ENCODE measurements around the gene KIF1B.
"Not testable (repeated sequence)": the region's sequence is repeated elsewhere in the genome, so short reads cannot be mapped to it uniquely, and the experiment has no call there.

Gene KIF1B

DNA sequence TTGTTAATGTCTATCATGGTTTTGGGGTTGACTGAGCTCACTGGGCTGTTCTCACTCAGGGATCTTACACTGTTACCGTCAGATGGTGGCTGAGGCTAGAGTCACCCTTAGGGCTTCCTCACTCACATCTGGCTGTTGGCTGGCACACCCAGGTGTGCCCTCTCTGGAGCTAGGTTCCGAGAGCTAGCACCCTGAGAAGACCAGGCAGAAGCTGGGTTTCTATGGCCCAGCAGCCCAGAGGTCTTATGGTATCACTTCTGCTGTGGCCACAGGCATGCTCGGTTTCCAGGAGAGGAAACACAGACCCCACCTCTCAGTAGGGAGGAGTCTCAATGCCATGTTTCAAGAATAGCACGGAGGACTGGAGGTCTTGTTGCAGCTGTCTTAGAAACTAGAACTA, 20.7 kb upstream of the KIF1B start:
- in situ Hi-C loops (cut with MboI; ENCODE audit: low sequenced_read_pairs): no loop called here

DNA sequence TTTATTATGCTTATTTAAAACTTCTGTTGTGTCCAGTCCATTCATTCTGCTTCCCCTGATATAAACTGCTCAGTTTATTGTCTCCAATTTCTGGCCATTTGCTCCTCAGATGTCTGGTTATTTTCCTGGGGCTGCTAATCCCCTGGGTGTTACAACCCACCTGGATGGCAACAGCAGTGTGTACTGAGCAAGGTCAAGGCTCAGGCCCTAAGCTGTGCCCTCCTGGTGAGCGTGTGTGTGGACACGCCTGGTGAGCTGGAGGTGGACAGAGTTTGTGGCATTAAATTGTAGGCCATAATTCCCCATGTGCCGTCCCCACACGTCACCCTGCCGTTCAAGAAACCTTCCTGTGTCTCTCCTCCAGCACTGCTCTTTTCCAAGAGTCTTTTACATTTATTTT, 18.1 kb upstream of the KIF1B start:
- in situ Hi-C loops (cut with MboI; ENCODE audit: low sequenced_read_pairs): no loop called here

DNA sequence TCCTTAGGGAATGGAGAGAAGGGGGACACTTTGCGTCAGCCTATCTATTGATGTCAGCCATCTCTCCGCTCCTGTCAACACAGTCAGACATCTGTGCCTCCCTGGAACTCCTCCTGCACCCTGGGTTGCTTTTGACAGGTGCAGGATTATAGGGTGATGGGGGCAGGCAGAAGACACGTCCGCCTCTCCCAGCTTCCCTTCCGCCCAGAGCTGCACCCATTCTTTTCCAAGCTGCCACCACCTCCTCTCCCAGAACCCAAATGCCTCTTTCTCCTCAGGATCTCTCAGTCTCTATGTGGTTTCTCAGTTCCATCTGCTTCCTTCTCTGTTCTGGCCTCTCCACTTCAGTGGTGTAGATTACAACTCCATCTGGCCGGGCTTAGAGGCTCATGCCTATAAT, 17.1 kb upstream of the KIF1B start:
- in situ Hi-C loops (cut with MboI; ENCODE audit: low sequenced_read_pairs): no loop called here

DNA sequence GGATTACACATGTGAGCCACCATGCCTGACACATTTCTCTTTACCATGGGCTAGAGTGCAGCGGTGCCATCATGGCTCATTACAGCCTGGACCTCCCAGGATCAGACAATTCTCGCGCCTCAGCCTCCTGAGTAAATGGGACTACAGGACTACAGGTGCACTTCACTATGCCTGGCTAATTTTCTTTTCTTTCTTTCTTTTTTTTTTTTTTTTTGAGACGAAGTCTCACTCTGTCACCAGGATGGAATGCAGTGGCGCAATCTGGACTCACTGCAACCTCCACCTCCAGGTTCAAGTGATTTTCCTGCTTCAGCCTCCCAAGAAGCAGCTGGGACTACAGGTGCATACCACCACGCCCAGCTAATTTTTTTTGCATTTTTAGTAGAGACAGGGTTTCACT, 14.8 kb upstream of the KIF1B start:
- in situ Hi-C loops (cut with MboI; ENCODE audit: low sequenced_read_pairs): no loop called here

DNA sequence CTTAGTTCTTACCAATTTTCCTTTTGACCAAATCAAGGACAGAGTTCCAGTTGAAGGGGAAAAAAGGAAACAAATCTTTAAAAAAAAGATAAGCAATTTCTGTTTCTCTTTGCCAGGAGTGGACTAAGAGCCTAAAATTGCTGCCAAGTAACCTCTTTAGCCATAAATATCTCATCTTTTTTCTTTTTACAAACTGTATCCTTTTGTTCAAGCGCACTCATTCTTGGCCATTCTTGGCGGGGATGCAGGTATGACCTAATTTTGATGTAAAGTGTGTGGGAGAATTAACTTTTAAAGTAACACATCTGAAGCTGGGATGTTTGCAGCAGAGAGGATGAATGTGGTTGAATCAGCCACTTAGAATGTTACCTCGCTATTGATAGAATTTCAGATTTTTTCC, 13.4 kb upstream of the KIF1B start:
- in situ Hi-C loops (cut with MboI; ENCODE audit: low sequenced_read_pairs): no loop called here

DNA sequence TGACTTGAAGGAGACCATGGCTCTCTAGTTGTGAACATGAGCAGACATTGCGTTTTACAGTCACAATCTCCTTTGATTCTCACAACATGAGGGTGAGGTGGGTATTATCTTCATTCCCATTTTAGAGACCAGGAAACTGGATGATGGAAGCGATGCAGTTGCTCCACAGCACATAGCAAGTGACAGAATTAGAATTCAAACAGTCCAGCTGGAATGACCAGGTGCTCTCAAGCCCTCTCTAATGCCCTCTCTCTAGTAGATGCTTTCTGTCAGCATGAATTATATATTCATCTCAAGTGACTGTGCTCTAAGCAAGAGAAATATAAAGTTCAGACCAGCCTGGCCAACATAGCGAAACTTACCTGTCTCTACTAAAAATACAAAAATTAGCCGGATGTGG, 9.8 kb upstream of the KIF1B start:
- in situ Hi-C loops (cut with MboI; ENCODE audit: low sequenced_read_pairs): no loop called here

DNA sequence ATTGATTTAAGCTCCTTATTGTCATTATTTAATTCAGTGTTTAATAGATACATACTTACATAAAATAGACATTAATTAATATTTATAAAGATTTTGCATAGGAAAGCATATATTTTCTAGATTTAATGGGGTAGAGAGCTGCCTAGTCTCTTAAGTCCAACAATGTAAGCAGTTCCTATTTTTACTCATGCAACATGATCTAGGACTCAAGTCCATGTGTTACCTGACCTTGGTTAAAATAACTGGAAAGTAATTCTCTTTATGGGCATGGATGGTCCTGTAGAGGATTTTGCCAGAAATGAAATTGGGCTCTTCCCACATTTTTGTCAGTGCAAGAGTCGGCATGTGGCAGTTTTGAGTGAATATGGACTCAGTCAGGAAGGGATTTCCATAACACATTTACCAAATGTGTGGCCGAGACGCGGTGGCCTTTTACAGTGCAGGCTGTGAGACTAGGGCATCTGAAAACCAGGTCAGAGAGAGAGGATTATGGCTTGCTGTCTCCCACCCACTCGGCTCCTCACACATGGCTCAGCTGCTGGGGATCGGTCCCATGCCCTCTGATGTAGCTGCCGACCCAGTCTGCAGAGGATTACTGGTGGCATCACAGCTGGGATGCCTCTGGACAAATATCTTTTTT, 6.2 kb upstream of the KIF1B start:
- in situ Hi-C loops (cut with MboI; ENCODE audit: low sequenced_read_pairs): no loop called here

DNA sequence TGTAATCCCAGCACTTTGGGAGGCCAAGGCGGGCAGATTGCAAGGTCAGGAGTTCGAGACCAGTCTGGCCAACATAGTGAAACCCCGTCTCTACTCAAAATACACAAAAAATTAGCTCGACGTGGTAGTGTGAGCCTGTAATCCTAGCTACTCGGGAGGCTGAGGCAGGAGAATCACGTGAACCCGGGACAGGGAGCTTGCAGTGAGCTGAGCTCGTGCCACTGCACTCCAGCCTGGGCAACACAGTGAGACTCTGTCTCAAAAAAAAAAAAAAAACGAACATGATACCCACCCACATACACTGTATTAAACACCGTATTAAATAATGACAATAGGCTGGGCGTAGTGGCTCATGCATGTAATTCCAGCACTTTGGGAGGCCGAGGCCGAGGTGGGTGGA, 5.2 kb upstream of the KIF1B start:
- in situ Hi-C loops (cut with MboI; ENCODE audit: low sequenced_read_pairs): not testable (repeated sequence)

DNA sequence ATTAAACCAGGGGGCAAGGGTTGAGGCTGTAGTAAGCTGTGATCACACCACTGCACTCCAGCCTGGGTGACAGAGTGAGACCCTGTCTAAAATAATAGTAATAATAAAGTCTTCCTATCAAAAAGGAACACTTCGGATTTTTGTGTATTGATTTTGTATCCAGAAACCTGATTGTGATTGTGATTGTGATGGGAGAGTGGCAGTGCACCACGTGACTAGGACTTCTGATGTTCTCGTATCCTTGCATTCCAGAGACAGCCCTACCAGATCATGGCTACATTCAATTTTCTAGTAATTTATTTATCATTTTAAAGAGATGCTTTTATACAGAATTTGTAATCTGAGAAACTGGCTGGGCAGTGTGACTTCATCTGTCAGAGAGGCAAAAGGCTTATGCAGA, 2.6 kb upstream of the KIF1B start:
- in situ Hi-C loops (cut with MboI; ENCODE audit: low sequenced_read_pairs): no loop called here

DNA sequence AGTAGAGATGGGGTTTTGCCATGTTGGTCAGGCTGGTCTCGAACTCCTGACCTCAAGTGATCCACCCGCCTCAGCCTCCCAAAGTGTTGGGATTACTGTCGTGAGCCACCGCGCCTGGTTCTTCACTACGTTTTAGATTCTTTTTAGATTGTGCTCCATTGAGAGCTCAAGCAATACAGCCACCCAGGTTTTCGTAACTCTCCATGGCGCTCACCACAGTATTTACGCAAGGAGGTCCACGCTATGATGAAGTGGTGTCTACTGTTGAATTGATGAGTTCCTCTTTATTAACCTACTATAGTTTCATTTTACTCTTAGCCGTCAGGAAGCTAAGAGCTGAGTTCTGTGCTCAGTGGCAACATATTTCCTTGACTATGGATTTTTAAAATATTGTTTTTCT, 1.8 kb upstream of the KIF1B start:
- in situ Hi-C loops (cut with MboI; ENCODE audit: low sequenced_read_pairs): no loop called here

DNA sequence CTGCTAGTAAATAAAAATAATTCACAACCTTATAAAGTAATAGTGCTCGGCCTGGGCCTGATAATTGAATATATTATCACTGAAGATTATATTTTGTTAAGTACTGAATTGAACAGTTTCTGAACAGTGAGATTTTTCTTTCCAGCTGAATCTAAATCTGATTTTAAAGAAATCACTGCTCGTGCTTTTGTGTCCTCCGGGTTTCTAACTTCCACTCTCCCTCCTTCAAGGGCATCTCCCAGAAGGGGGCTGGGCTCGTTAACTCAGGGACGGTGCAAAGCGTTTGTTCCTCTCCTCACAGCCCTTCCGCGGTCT, 823 bp upstream of the KIF1B start:
- in situ Hi-C loops (cut with MboI; ENCODE audit: low sequenced_read_pairs): no loop called here

DNA sequence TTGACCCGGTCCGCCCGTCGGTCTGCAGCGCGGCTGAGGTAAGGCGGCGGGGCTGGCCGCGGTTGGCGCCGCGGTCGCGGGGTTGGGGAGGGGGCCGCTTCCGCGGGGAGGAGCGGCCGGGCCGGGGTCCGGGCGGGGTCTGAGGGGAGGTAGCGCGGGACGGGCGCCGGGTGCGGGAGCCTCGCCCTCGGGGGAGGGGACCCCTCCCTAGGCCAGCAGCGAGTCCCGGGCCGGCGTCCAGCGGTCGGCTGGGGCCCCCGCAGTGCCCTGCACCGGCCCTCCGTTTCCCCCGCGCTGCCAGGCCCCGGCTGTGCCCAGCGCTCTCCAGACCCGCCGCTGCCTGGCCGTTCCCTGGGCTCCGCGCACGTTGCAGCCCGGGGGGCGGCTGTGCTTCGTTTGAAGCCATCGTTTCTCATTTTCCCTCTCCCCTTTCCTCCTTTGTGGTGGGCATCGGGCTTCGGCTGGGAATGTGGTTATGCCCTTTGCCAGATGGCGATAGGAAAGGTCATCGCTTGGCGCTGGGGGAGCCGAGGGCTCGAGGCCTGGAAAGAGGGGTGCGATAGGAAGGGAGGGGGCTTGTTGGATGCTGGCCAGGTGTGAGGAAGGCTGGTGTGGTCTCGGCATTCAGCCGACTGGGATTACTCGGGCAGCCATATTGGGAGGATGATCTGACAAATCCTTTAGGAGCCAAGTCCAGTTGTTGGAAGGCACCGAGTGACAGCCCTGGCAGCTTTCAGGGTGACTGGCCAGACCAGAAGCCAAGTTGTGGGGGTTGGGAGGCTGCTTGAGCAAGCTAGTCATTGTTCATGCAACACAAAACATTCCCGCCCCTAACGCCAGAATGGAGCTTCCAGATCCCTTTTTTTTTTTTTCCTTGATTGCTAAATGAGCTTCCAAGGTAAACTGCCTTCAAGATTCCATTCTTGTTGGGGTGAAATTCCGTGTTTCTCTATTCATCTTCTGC, 753 bp downstream of the KIF1B start:
- in situ Hi-C loops (cut with MboI; ENCODE audit: low sequenced_read_pairs): no loop called here

DNA sequence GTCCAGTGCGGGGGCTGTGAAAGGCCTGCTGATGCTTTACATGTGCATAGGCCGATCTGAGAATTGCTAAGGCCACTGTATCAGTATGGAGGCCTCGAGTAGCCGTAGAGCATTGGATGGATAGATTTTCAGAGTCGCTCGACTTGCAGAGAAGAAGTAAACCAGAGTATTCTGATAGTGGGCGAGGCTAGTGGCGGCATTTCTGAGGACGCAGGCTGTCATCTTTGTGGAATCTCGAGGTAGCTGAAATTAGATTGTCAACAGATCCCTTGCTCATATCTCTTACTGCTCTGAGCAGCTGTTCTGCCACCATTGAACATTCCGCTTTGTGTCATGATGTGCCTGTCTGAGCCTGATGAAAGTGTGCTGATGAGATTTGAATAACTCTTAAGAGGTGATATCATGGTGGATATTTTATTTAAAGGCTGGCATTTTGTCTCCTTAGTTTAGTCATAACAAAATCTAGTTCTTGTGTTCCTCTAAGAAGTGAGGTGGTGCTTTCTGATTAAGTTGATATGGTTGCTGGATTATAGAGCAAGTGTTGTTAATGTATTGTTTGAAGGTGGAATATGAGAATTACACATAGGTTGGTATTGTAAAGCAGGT, 1.5 kb downstream of the KIF1B start:
- in situ Hi-C loops (cut with MboI; ENCODE audit: low sequenced_read_pairs): no loop called here

DNA sequence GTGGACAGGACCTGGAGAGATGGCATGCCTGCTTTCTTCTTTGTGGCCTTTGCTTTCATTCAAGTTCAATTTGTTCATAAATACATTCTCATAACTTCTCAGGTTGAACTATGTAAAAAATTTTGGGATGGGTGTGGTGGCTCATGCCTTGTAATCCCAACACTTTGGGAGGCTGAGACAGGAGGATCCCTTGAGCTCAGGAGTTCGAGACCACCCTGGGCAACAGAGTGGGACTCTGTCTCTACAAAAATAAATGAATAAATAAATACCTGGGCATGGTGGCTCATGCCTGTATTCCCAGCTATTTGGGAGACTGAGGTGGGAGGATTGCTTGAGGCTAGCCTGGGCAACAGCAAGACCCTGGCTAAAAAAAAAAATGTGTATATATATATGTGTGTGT, 2.1 kb downstream of the KIF1B start:
- in situ Hi-C loops (cut with MboI; ENCODE audit: low sequenced_read_pairs): no loop called here

DNA sequence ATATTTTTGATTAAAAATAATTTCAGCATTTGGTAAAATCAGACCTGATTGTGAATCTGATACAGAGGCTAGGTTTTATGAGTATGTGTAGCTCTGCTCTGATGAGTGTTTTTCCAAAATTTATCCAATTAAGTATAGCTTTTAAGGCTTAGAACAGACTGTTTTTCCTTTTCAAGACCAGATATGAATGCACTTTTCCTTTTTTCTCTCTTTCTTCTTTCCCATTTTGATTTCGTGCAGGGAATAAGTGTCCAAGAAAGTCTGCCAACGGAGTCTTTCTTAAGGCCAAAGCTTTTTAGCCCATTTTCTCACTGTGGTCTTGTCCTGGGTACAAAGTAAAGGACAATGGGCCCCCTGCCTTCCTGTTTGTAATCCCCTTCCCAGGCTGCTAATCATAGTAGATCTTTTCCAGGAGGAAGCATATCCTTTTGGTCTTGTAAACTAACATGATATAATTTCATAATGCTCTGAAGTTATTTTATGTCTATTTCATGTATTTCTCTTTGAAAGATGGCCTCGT, 2.9 kb downstream of the KIF1B start:
- in situ Hi-C loops (cut with MboI; ENCODE audit: low sequenced_read_pairs): no loop called here

DNA sequence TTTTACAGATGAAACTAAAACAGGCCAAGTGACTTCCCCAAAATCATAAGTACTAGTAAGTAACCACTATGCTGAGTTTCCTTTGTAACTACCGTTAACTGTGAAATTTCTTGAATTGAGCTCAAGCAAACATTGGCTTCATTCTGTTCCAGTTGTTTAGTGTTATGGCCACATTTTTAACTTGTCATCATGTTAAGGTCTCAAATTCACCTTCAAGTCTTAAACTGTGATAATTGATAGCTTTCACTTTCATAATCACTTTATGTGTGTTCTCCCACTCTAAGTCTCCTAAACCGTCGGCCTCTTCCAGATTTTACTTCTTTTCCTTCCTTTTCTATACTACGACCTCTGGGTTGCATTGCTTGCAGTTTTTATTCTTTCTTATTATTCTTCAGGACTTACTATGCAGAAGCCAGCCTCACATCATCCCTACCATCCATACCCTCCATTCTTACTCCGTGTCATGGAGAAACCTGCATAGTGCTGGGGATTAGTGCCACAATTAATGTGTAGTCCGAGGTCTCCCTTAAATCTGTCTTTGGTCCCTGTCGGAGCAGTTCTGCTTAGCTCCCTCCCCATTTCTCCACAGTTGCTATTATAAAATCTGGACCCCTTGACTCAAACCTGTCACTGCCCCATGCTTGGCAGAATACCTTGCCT, 5.8 kb downstream of the KIF1B start:
- in situ Hi-C loops (cut with MboI; ENCODE audit: low sequenced_read_pairs): no loop called here

DNA sequence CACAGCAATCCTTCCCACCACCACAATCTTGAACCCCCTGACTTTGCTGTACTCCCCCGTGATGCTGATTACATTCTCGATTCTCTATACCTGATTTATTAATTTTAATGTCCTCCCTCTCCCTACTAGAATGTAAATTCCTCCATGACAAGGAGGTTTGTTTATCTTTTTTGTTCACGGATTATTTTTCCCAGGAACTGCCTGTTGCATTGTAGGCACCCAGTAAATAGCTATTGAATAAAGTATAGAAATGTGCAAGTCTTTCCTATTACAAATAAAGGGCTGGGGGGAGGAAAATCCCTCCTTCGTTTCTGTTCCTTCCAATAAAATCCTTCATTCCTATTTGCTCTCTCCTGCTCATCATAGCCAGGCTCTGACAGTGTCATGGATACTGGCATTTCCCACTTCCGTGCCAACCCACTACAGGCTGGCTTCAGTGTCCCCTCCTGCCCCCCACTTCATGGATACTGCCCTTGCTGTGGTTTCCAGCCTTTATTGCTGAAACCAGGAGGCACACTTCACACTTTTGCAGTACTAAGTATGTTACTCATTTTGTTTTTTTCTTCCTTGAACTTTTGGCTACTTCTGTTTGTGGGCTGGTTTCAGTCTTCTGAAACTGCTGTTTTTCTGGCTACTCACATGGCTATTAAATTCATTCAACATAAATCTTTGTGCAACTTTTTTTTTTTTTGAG, 7.5 kb downstream of the KIF1B start:
- in situ Hi-C loops (cut with MboI; ENCODE audit: low sequenced_read_pairs): no loop called here

DNA sequence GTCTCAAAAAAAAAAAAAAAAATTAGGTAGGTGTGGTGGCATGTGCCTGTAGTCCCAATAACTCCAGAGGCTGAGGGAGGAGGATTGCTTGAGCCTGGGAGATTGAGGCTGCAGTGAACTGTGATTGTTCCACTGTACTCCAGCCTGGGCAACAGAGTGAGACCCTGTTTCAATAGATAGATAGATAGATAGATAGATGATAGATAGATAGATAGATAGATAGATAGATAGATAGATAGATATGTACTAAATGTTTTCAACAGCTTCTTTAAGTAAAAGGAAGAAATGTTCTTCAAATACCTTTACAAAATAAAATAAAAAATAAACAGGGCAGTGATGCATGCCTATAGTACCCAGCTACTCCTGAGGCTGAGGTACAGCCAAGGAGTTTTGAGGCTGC, 9.8 kb downstream of the KIF1B start:
- in situ Hi-C loops (cut with MboI; ENCODE audit: low sequenced_read_pairs): no loop called here

DNA sequence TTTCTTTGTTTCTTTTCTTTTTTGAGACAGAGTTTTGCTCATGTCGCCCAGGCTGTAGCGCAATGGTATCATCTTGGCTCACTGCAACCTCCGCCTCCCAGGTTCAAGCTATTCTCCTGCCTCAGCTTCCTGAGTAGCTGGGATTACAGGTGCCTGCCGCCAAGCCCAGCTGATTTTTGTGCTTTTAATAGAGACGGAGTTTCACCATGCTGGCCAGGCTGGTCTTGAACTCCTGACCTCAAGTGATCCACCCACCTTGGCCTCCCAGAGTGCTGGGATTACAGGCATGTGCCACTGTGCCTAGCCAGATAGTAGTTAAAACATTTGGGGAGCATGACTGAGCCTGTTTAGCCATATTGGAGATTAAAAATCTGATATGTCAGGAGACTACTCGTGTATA, 10.3 kb downstream of the KIF1B start:
- in situ Hi-C loops (cut with MboI; ENCODE audit: low sequenced_read_pairs): not testable (repeated sequence)

DNA sequence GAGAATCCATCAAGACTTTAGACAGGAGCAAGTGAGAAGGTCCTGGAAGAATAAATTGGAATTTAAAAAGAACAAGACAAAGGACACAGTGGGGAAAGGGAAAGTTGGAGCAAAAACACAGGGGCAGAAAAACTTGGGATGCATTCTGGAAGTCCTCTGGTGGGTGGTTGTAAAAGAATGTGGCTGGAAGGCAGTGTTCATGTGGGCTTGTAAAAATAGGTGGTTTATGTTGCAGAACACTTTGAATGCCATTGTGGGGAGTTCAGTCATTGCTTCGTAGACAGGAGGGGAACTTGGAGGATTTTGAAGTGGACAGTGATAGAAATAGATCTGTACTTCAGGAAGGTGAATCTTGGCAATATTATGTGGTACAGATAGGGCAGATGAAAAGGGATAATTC, 15.2 kb downstream of the KIF1B start:
- in situ Hi-C loops (cut with MboI; ENCODE audit: low sequenced_read_pairs): no loop called here

DNA sequence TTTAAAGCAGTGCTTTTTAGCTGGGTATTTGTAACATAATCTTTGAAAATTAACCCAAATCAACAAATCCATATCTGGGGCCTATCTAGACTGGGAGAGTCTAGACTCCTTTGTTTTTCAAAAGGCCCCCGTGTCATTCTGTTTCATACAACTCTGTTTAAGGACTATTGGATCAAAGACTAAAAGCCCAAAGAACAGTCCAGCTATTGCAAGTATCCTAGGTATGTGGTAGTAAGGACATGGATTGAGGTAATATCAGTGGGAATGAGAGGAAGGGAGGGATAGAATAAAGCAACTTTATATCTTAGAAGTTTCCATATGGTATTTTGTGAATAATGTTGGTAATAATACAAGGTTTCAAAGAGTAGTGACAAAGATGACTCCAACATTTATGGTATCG, 18.2 kb downstream of the KIF1B start:
- in situ Hi-C loops (cut with MboI; ENCODE audit: low sequenced_read_pairs): no loop called here
